IMR-90 (cell line): ENCODE data around the gene ARID3C. TPM values are rescaled to one million over a fixed set of nuclear protein-coding genes. Genes with fewer than 3 reads are reported as not detected.
A peak's percentile ranks its signal among the peaks of the same experiment; 100 is the strongest.

Experiments used
- ATAC-seq: fragments of 200-7000 bp; cut with Tn5 transposase; 2 replicates; pipeline ENCODE4 v1.9.1; 2020; ENCODE audit warnings: low read depth, mild to moderate bottlenecking, moderate library complexity
- BruUV-seq: library from RNA; stranded (reverse); fragments of 400-500 nt; replicated peaks from 2 replicates; lab custom pipeline; 2021; lab: Mats Ljungman, UMichigan
- CTCF ChIA-PET: fragments of 300-600 bp; formaldehyde crosslinking; extraction: SDS; loops from one replicate; lab custom pipeline; 2021; ENCODE audit warnings: antibody characterized with exemption; lab: Yijun Ruan, JAX
- POLR2A ChIA-PET: fragments of 300-600 bp; sonication (Branson Sonifier 250); formaldehyde crosslinking; loops from one replicate; lab custom pipeline; 2022; ENCODE audit warnings: antibody characterized with exemption; ENCODE audit not compliant: unreplicated experiment; lab: Charles Lee
- DNase-seq: peaks from one replicate; pipeline ENCODE4 v3.0.0; 2013
- H2AFZ ChIP-seq: replicated peaks from 2 replicates; pipeline ENCODE3; 2013; ENCODE audit warnings: low read length, mild to moderate bottlenecking; ENCODE audit not compliant: poor library complexity
- H2AK5ac ChIP-seq: 2 replicates; pipeline ENCODE4 v1.6.1; 2013; ENCODE audit warnings: low read depth, low read length, inconsistent platforms
- H2AK9ac ChIP-seq: replicated peaks from 2 replicates; pipeline ENCODE3; 2013; ENCODE audit warnings: mild to moderate bottlenecking, low read depth, low read length, moderate library complexity; ENCODE audit not compliant: poor library complexity
- H2BK120ac ChIP-seq: 2 replicates; pipeline ENCODE4 v1.6.1; 2013; ENCODE audit warnings: low read depth, low read length, inconsistent platforms
- H2BK15ac ChIP-seq: 3 replicates; pipeline ENCODE4 v1.6.1; 2013; ENCODE audit warnings: low read depth, low read length, inconsistent platforms
- H2BK20ac ChIP-seq: 2 replicates; pipeline ENCODE4 v1.6.1; 2013; ENCODE audit warnings: low read depth, mild to moderate bottlenecking, inconsistent platforms, low read length, moderate library complexity
- H2BK5ac ChIP-seq: 2 replicates; pipeline ENCODE4 v1.6.1; 2013; ENCODE audit warnings: mild to moderate bottlenecking, low read depth, low read length, inconsistent platforms; ENCODE audit not compliant: poor library complexity, severe bottlenecking
- H3K14ac ChIP-seq: replicated peaks from 2 replicates; pipeline ENCODE4 v1.6.1; 2013; ENCODE audit warnings: low read depth, low read length, inconsistent platforms
- H3K18ac ChIP-seq: 2 replicates; pipeline ENCODE4 v1.6.1; 2013; ENCODE audit warnings: low read depth, low read length, control low read depth
- H3K23ac ChIP-seq: 2 replicates; pipeline ENCODE4 v1.6.1; 2013; ENCODE audit warnings: low read depth, low read length, inconsistent platforms
- H3K27ac ChIP-seq: 2 replicates; pipeline ENCODE4 v1.5.1; 2013; ENCODE audit warnings: mild to moderate bottlenecking, control low read depth, low read length; ENCODE audit not compliant: insufficient read depth
- H3K27me3 ChIP-seq: 2 replicates; pipeline ENCODE4 v1.6.1; 2013; ENCODE audit warnings: low read length; ENCODE audit not compliant: control insufficient read depth, insufficient read depth
- H3K36me3 ChIP-seq: 2 replicates; pipeline ENCODE4 v1.6.1; 2013; ENCODE audit warnings: low read length, mixed read lengths; ENCODE audit not compliant: control insufficient read depth, insufficient read depth
- H3K4ac ChIP-seq: 2 replicates; pipeline ENCODE4 v1.6.1; 2013; ENCODE audit warnings: low read depth, low read length, inconsistent platforms
- H3K4me1 ChIP-seq: 2 replicates; pipeline ENCODE4 v1.6.1; 2013; ENCODE audit warnings: low read length, mixed read lengths; ENCODE audit not compliant: control insufficient read depth, insufficient read depth
- H3K4me2 ChIP-seq: 2 replicates; pipeline ENCODE4 v1.6.1; 2013; ENCODE audit warnings: low read depth, mild to moderate bottlenecking, control low read depth, low read length, moderate library complexity
- H3K4me3 ChIP-seq: 2 replicates; pipeline ENCODE4 v1.5.1; 2013; ENCODE audit warnings: low read depth, mild to moderate bottlenecking, control low read depth, low read length, moderate library complexity; ENCODE audit not compliant: insufficient read depth
- H3K56ac ChIP-seq: 2 replicates; pipeline ENCODE4 v1.6.1; 2013; ENCODE audit warnings: low read length, inconsistent platforms; ENCODE audit not compliant: insufficient read depth; ENCODE audit errors: extremely low read depth
- H3K79me1 ChIP-seq, 2 experiments: 2 replicates each; pipeline ENCODE4 v1.6.1; 2013; ENCODE audit warnings: low read length in 2 of 2, inconsistent platforms in 1 of 2, low read depth in 1 of 2
- H3K9ac ChIP-seq: 2 replicates; pipeline ENCODE4 v1.6.1; 2013; ENCODE audit warnings: low read depth, low read length, control low read depth
- H3K9me1 ChIP-seq: 2 replicates; pipeline ENCODE4 v1.6.1; 2013; ENCODE audit warnings: low read length, inconsistent platforms; ENCODE audit not compliant: insufficient read depth
- H3K9me3 ChIP-seq: 2 replicates; pipeline ENCODE4 v1.6.1; 2013; ENCODE audit warnings: low read length; ENCODE audit not compliant: control insufficient read depth, insufficient read depth
- H4K20me1 ChIP-seq: 2 replicates; pipeline ENCODE4 v1.6.1; 2013; ENCODE audit warnings: low read length, inconsistent platforms; ENCODE audit not compliant: insufficient read depth
- H4K5ac ChIP-seq: 2 replicates; pipeline ENCODE4 v1.6.1; 2013; ENCODE audit warnings: mild to moderate bottlenecking, low read depth, low read length, control low read depth
- H4K8ac ChIP-seq, 2 experiments: 2 replicates each; pipeline ENCODE4 v1.6.1; 2013; ENCODE audit warnings: low read depth in 2 of 2, low read length in 2 of 2, control low read depth in 1 of 2, inconsistent platforms in 1 of 2
- H4K91ac ChIP-seq: 2 replicates; pipeline ENCODE4 v1.6.1; 2013; ENCODE audit warnings: low read depth, low read length, inconsistent platforms; ENCODE audit not compliant: insufficient read depth
- CEBPB ChIP-seq: IDR thresholded peaks from 2 replicates; pipeline ENCODE4 v1.6.1; 2012; ENCODE audit warnings: low read depth, low read length, improper control_type of control experiment
- FOS ChIP-seq: fragments of 150-350 bp; IDR thresholded peaks from 2 replicates; pipeline ENCODE4 v1.6.1; 2016; ENCODE audit warnings: low read depth, low read length
- MAZ ChIP-seq: IDR thresholded peaks from 2 replicates; pipeline ENCODE4 v1.6.1; 2012; ENCODE audit warnings: low read depth, mild to moderate bottlenecking, low read length, improper control_type of control experiment, moderate library complexity, borderline replicate concordance
- WGBS, 2 experiments: methylation state at CpG; one replicate each; pipeline versions ENCODE4 v1.1.5 to v1.1.7; 2013; ENCODE audit warnings: missing lambda C conversion rate in 2 of 2; ENCODE audit not compliant: insufficient read length in 1 of 2; ENCODE audit errors: extremely low coverage in 2 of 2; 5-methylcytosine and 5-hydroxymethylcytosine counted together
- dilution Hi-C: fragments of 300-500 bp; cut with HindIII; formaldehyde crosslinking; loops from one replicate; pipeline ENCODE4 v1.14.3; 2018; ENCODE audit warnings: low sequenced_read_pairs; ENCODE audit not compliant: unreplicated experiment
- in situ Hi-C: fragments of 300-500 bp; cut with MboI; formaldehyde crosslinking; loops from 3 replicates; pipeline ENCODE4 v1.14.3; 2019; ENCODE audit warnings: low sequenced_read_pairs, inconsistent platforms, mixed read lengths
- intact Hi-C: fragments of 100-400 bp; cut with micrococcal nuclease; formaldehyde crosslinking; loops from 2 replicates; pipeline ENCODE4 v1.10.0; 2022
- polyA plus RNA-seq, 3 experiments: library from polyadenylated mRNA; depleted of rRNA; stranded (reverse); fragments of >200 nt; gene quantifications; 2 replicates each; pipeline ENCODE4 v1.2.3, GENCODE V29; 2012; ENCODE audit warnings: low replicate concordance in 1 of 3
- total RNA-seq: library from RNA; depleted of rRNA; stranded (reverse); fragments of >200 nt; gene quantifications from 2 replicates; pipeline ENCODE4 v1.2.3, GENCODE V29; 2012
- TF ChIP-seq, protein P1 (sequence below): fragments of 150-350 bp; IDR thresholded peaks from 2 replicates; pipeline ENCODE4 v1.6.1; 2017; ENCODE audit warnings: mild to moderate bottlenecking, antibody characterized with exemption, low read length, low read depth
- TF ChIP-seq, protein P2 (sequence below): conservative IDR thresholded peaks from 2 replicates; pipeline ENCODE4 v1.5.1; 2012; ENCODE audit warnings: mild to moderate bottlenecking, low read depth, low read length, improper control_type of control experiment

Gene ARID3C
- total and polyA plus RNA-seq, 2 of the 4 experiments (the other 2 are of a cell fraction) = 0.07 TPM; not detected in 1

DNA sequence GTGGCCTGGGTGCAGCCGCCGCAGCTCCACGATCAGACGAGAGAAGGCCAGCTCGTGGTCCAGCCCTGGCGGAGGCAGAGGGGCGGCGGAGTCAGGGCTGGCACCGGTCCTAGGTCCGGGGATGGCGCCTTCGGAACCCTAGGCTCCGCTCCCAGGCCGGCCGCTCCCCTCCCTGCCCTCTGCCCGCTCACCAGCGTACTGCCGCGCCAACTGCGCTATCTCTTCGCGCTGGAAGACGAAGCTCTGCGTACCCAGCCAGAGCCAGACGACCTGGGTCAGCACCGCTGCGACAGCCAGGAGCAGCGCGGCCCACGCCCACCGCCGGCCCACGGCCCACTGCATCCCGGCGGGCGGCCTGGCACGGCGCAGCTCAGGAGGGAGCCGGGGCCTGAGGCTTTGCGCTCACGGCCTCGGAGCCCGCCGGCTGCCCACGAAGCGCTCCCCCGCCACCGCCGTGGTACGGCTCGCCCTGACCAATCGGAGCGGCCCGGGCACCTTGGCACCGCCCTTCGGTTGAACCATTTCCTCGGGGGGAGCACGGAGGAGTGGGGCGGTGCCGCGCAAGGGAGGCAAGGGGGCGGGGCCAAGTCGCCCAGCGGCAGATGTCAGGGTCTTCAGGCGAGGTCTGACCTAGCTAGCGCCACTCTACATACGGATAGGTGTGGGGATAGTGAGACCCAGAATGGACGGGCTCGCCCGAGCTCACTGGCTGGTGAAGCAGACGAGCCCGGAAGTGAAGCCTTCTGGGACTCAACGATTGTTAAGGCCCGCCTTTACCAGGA, 8.7 kb upstream of the ARID3C start, which contains the start of gene SIGMAR1 (continued):
- TF ChIP-seq, protein P1, sequence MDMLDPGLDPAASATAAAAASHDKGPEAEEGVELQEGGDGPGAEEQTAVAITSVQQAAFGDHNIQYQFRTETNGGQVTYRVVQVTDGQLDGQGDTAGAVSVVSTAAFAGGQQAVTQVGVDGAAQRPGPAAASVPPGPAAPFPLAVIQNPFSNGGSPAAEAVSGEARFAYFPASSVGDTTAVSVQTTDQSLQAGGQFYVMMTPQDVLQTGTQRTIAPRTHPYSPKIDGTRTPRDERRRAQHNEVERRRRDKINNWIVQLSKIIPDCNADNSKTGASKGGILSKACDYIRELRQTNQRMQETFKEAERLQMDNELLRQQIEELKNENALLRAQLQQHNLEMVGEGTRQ = peak; percentile 74

DNA sequence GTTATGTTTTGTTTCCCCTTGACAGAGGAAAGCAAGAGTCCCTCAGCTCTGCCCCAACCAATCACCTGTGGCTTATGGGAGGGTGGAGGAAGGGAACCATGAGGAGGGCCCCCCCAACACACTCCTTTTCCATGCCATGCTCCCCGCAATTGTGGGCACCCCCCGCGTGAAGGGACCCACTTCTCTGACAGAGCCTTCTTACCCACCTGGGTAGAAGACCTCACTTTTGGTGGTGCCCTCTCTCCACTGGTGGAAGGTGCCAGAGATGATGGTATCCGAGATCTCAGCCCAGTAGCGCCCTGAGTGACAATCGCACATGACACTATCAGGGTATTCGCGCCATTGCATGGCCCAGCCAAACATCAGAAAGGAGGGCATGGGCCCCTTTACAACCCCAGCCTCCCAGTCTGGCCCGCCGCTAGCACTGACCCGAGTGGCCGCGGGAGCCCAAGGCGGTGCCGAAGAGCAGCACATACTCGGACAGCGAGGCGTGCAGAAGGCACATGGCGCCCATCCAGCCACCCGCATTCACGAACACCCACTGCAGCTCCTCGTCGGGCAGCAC, 8.0 kb upstream of the ARID3C start:
- peaks cover 13% of the 10 kb centered on the region; the same call in 1 of the 2 replicates for H3K9me1 ChIP-seq
- in situ Hi-C loops (no loop called here), intact Hi-C loops (loop anchor here (2.0 kb wide), 1 partner anchor 66 kb away; no protein-coding TSS in a partner anchor), dilution Hi-C loops (no loop called here)
- peak overlapping the region; percentile 82 for H3K27ac ChIP-seq
- peak overlapping the region; percentile 60 for H3K4ac ChIP-seq
- peak overlapping the region; percentile 97 for H2AFZ ChIP-seq
- peak overlapping the region; percentile 98 for H3K4me2 ChIP-seq
- CTCF ChIA-PET = no interaction called here
- H3K36me3 ChIP-seq = peaks cover 6% of the 10 kb centered on the region
- peak overlapping the region; percentile 84 for H3K4me3 ChIP-seq
- H2AK9ac ChIP-seq = peak overlapping the region; percentile 89
- H2BK20ac ChIP-seq = no peak overlapping the region
- H3K27me3 ChIP-seq = no peaks in the 10 kb centered on the region
- H4K5ac ChIP-seq = 0 out of 2 replicates have a peak overlapping the region, but pooled peaks have one; percentile 13
- peak overlapping the region; percentile 96 for H2AK5ac ChIP-seq
- TF ChIP-seq MAZ = no peak
- TF ChIP-seq, protein P1 = no peak
- TF ChIP-seq FOS = no peak
- no peak for TF ChIP-seq CEBPB
- TF ChIP-seq, protein P2, sequence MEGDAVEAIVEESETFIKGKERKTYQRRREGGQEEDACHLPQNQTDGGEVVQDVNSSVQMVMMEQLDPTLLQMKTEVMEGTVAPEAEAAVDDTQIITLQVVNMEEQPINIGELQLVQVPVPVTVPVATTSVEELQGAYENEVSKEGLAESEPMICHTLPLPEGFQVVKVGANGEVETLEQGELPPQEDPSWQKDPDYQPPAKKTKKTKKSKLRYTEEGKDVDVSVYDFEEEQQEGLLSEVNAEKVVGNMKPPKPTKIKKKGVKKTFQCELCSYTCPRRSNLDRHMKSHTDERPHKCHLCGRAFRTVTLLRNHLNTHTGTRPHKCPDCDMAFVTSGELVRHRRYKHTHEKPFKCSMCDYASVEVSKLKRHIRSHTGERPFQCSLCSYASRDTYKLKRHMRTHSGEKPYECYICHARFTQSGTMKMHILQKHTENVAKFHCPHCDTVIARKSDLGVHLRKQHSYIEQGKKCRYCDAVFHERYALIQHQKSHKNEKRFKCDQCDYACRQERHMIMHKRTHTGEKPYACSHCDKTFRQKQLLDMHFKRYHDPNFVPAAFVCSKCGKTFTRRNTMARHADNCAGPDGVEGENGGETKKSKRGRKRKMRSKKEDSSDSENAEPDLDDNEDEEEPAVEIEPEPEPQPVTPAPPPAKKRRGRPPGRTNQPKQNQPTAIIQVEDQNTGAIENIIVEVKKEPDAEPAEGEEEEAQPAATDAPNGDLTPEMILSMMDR = no peak
- no TSS peak for BruUV-seq
- H3K14ac ChIP-seq = peak overlapping the region; percentile 61
- ATAC-seq (no peak; the same call in none of the 2 replicates), DNase-seq (peak; percentile 22)
- H2BK15ac ChIP-seq = no peak overlapping the region
- H3K4me1 ChIP-seq = peaks cover 4% of the 10 kb centered on the region
- no peaks in the 10 kb centered on the region for H3K9me3 ChIP-seq
- peaks cover 13 to 36% of the 10 kb centered on the region in 2 experiments for H3K79me1 ChIP-seq
- H2BK5ac ChIP-seq = peak overlapping the region; percentile 55
- POLR2A ChIA-PET = interaction anchor here (0.8 to 2.0 kb wide), 2 partner anchors 10 to 17 kb away, joined by 5 to 10 read pairs; partner anchors contain the start of gene GALT
- no peak overlapping the region for H3K18ac ChIP-seq
- peaks cover 9% of the 10 kb centered on the region; the same call in 1 of the 2 replicates for H4K20me1 ChIP-seq
- H4K91ac ChIP-seq = peak overlapping the region; percentile 80
- H3K56ac ChIP-seq = no peak overlapping the region
- peak overlapping the region; percentile 77 for H3K9ac ChIP-seq
- 0% methylated on average over 11 of the region's 23 CpGs; no CpG with 5 or more reads in 1 of the 2 experiments for WGBS, 2 experiments
- H3K23ac ChIP-seq = peak overlapping the region; percentile 97
- peak overlapping the region; percentile 46 to 96 for H4K8ac ChIP-seq
- H2BK120ac ChIP-seq = no peak overlapping the region
